ENCODE data around the gene TWIST2. TPM values are rescaled to one million over a fixed set of nuclear protein-coding genes. Genes with fewer than 3 reads are reported as not detected.

TWIST2 gene
- total RNA-seq, 1 experiment from 2014 or later = 0.22 TPM

GRCh38 chr2:238891457-238892203 is 43.7 kb downstream of the TWIST2 start:
- Histone ChIP-seq H3K4me2 (ENCODE audit: insufficient read depth, insufficient read length, low read length) (no peak overlapping the region), H3K18ac (ENCODE audit: insufficient read length, low read depth, low read length) (no peak overlapping the region), H3K9ac (ENCODE audit: extremely low read depth, insufficient read length, low read length) (no peak overlapping the region), H4K20me1 (ENCODE audit: control insufficient read depth, insufficient read depth, insufficient read length) (no peaks in the 10 kb centered on the region), H4K8ac (replicated peaks; ENCODE audit: insufficient read length, low read depth, low read length) (no peak overlapping the region), H4K5ac (ENCODE audit: insufficient read length, low read depth, low read length) (no peak overlapping the region), H2BK20ac (ENCODE audit: low read depth, low read length, poor library complexity, severe bottlenecking) (no peak overlapping the region), H2BK5ac (ENCODE audit: insufficient read length, low read length) (no peak overlapping the region), H3K23me2 (ENCODE audit: insufficient read length, low read depth, low read length, poor library complexity, severe bottlenecking) (no peaks in the 10 kb centered on the region), H2AFZ (ENCODE audit: low read length) (no peak overlapping the region), H3K79me1 (ENCODE audit: insufficient read depth, low read depth, low read length, poor library complexity, severe bottlenecking) (no peaks in the 10 kb centered on the region), H3K9me3 (ENCODE audit: control insufficient read depth, low read depth, low read length) (no peaks in the 10 kb centered on the region), H2AK5ac (ENCODE audit: insufficient read length, low read length) (no peak overlapping the region), H3K27ac (ENCODE audit: insufficient read length, low read depth, low read length) (no peak overlapping the region), H3T11ph (ENCODE audit: low read length) (no peak overlapping the region), H3K4me1 (ENCODE audit: insufficient read depth, low read length) (no peaks in the 10 kb centered on the region), H2BK15ac (ENCODE audit: low read depth, low read length) (no peak overlapping the region), H3K56ac (ENCODE audit: insufficient read length, low read depth, low read length) (no peak overlapping the region), H2BK120ac (ENCODE audit: low read depth, low read length, poor library complexity, severe bottlenecking) (no peak overlapping the region), H3K4ac (ENCODE audit: low read depth, low read length) (no peak overlapping the region), H2BK12ac (ENCODE audit: insufficient read length, low read depth, low read length) (no peak overlapping the region), H3K27me3 (ENCODE audit: insufficient read depth, low read length) (no peaks in the 10 kb centered on the region; the same call in 1 of the 2 replicates), H3K14ac (ENCODE audit: insufficient read depth, low read length) (peak overlapping the region; percentile 12; the same call in 1 of the 2 replicates), H3K23ac (ENCODE audit: insufficient read length, low read depth, low read length) (no peak overlapping the region), H4K91ac (ENCODE audit: insufficient read length, low read depth, low read length) (no peak overlapping the region), H3K79me2 (ENCODE audit: insufficient read depth, low read length) (no peaks in the 10 kb centered on the region)
- Mint-ChIP-seq H3K27me3 (ENCODE audit: low read depth) (peaks cover 20% of the 10 kb centered on the region), H3K9me3 (no peaks in the 10 kb centered on the region; a peak in 1 of 5 replicates), H3K36me3 (ENCODE audit: insufficient read depth in 1 of 3, low read depth in 3 of 3) (peaks cover 0 to 6% (median 1%) of the 10 kb centered on the region in 3 experiments; a peak in 1 of 7 replicates), H3K4me1 (peaks cover 10 to 13% of the 10 kb centered on the region in 2 experiments), H3K4me3 (no peak overlapping the region), H3K27ac (peak overlapping the region in 1 of 3 experiments; percentile 55; a peak in 1 of 7 replicates)
- no CpG with 5 or more reads among the region's 29 CpGs for WGBS (ENCODE audit: extremely low coverage, insufficient read length, low lambda C conversion rate)
- DNase-seq = no peak
- TF ChIP-seq CTCF (conservative IDR thresholded peaks at IDR 0.05) = no peak

Measured in H9 (cell line).